GM21381 (cell line): ENCODE results near the gene MKNK2.

Experiments used
- ATAC-seq: cut with Tn5 transposase; IDR thresholded peaks from one replicate; pipeline ENCODE4 v1.9.1; 2021; ENCODE audit warnings: mild to moderate bottlenecking, moderate library complexity; ENCODE audit not compliant: unreplicated experiment

MKNK2 gene

DNA sequence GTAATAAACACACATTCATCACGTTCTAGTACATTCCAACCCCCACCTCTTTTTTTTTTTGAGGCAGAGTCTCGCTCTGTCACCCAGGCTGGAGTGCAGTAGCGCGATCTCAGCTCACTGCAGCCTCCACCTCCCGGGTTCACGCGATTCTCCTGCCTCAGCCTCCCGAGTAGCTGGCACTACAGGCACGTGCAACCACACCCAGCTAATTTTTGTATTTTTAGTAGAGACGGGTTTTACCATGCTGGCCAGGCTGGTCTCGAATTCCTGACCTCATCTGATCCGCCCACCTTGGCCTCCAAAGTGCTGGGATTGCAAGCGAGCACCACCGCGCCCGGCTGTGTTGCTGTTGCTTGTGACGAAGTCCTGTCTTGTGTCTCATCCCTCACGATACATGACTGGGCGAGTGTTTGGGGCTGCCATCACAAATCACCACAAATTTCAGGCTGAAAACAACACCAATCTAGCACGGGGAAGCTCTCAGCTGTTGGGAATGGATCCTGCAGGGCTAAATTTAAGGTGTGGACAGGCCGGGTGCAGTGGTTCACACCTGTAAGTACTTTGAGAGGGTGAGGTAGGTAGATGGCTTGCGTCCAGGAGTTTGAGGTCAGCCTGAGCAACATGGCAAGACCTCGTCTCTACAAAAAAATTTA lies 29.4 kb upstream of the MKNK2 start:
- no peak for ATAC-seq

GRCh38 chr19:2079865-2080301 lies 28.8 kb upstream of the MKNK2 start:
- ATAC-seq, result no peak

DNA sequence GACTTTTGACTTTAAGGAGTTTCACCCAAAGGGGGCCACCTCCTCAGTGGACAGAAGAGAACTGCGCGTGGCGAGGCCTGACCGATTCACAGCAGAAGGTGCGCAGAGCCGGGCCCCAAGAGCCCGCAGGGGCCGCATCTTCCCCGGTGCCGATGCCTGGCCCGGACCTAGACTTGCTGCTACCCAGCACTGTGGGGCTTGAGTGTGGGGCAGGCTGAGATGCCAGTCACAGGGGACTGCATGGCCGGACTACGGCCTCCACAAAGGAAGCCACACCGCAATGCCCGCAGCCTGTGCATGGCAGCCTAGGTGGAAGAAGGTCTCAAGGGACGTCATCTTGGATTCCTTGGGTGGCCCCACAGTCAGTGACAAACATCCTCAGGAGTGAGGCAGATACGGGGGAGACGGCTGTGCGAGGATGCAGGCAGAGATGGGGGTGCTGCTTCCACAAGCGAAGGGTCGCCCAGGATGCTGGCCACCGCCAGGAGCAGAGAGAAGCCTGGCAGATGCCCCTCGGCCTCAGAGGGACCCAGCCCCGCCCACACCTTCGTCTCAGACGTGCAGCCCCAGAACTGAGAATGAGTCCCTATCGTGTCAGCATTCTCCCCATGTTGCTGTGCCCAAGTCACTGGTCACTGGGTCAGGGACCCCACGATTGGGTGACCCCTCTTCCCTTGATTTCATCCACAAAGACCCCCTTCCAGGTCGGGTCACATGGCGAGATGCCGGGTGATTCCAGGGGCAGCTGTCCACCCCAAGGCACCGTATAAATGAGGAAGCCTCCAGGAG lies 28.2 kb upstream of the MKNK2 start:
- no peak for ATAC-seq

- no peak for ATAC-seq
Measured at GRCh38 chr19:2077833-2078619, 27.0 kb upstream of the MKNK2 start.

- ATAC-seq, result no peak
Measured at GRCh38 chr19:2077398-2077797, 26.4 kb upstream of the MKNK2 start.

GRCh38 chr19:2076526-2076944 lies 25.5 kb upstream of the MKNK2 start:
- no peak for ATAC-seq

DNA sequence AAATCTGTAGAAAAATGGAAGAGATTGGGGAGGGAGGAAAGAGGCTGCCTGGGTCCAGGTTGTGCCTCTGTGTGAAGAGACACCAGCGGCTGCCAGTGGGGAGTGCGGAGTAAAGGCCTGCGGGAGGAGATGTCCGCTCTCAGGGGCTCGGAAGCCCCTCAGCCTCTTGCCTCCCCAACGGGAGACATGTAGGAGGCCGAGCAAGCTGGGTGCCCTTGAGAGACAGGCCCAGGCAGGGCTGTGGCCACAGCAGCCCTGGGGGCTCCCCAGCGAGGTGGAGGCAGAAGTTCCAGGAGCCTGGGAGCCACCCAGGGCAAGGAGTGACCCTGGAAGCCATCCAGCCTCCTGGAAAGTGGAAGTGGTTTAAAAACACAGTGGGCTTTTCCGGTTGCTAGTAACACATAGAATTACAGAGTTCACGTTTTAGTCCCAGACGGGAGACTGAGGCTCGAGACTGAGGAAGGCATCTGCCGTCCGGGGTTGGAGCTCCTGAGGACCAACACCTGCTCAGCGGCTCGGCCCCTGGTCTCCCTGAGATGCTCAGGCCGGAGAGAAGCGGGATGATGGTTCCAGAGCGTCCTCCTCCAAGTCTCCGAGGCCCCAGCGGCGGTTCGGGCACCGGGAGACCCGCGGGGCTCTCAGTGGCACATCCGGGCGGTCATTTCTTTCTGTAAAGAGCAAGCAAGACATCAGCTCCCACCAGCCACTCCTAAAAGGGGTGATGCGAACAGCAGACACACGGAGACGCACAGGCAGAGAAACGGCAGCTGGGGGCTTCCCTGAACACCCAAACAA lies 21.9 kb upstream of the MKNK2 start:
- ATAC-seq, result no peak

GRCh38 chr19:2070986-2071673 lies 20.1 kb upstream of the MKNK2 start:
- ATAC-seq, result no peak

GRCh38 chr19:2070436-2070827 lies 19.4 kb upstream of the MKNK2 start:
- ATAC-seq, result no peak

- no peak for ATAC-seq
Measured at GRCh38 chr19:2064788-2065524, 13.9 kb upstream of the MKNK2 start.

DNA sequence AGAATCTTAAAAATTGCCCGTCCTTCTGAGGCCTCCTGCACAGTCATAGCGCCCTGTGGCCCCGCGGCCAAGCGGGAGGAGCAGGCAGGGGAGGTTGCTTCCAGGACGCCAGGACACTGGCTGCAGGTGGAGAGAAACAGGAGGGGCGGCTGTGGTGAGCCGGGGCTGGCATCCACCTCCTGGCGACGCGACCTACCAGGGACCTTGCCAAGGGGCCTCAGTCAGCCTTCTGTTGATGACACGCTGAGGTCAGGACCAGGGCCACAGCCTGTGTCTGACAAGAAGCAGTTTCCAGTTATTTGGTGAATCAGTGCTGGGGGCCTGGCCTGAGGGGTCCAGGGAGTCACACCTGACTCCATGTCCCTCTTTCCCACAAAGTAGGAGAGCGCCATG lies 13.3 kb upstream of the MKNK2 start:
- no peak for ATAC-seq

DNA sequence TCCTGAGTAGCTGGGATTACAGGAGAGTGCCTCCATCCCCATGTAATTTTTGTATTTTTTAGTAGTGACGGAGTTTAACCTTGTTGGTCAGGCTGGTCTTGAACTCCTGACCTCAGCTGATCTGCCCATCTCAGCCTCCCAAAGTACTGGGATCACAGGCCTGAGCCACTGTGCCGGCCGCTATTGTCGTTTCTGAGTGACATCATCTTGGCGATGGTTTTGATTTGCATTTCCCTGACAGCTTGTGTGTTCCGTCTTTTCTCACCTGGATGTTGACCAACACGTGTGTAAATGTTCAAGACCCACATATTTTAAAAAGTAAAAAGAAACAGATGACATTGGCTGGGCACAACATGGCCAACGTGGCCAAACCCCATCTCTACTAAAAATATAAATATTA lies 12.8 kb upstream of the MKNK2 start:
- ATAC-seq, result no peak

- no peak for ATAC-seq
Measured at GRCh38 chr19:2062770-2063169, 11.7 kb upstream of the MKNK2 start.

GRCh38 chr19:2062389-2062729 lies 11.3 kb upstream of the MKNK2 start:
- ATAC-seq, result no peak

GRCh38 chr19:2061495-2062388 lies 10.7 kb upstream of the MKNK2 start:
- peak; percentile 72 for ATAC-seq

DNA sequence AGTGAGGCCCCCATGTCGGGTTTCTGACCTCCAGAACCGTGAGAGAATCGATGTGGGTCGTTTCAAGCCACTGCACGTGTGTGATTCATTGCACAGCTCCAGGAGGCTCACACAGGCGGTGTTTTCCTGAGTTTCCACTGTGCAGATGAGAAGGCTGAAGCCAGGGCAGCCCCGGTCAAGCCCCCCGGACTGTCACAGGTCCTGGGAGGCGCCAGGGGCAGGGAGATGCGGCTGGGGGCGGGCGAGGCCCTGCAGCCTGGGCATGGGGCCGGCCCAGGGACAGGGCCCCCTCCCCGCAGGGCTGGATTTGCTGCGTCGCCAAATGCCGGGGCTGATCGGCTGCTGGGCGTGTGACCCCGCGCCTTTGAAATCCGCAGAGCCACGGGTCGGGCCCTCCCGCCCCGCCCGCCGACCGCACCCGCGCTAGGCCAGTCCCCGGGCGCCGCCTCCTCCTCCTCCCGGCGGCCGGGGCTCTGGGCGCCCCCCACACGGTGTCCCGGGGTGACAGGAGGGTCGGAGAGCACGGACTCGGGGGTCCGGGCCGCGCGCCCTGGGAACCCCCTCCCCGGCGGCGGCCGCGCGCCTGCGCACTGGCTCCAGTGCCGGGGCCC lies 9.9 kb upstream of the MKNK2 start:
- peak; percentile 21 for ATAC-seq

DNA sequence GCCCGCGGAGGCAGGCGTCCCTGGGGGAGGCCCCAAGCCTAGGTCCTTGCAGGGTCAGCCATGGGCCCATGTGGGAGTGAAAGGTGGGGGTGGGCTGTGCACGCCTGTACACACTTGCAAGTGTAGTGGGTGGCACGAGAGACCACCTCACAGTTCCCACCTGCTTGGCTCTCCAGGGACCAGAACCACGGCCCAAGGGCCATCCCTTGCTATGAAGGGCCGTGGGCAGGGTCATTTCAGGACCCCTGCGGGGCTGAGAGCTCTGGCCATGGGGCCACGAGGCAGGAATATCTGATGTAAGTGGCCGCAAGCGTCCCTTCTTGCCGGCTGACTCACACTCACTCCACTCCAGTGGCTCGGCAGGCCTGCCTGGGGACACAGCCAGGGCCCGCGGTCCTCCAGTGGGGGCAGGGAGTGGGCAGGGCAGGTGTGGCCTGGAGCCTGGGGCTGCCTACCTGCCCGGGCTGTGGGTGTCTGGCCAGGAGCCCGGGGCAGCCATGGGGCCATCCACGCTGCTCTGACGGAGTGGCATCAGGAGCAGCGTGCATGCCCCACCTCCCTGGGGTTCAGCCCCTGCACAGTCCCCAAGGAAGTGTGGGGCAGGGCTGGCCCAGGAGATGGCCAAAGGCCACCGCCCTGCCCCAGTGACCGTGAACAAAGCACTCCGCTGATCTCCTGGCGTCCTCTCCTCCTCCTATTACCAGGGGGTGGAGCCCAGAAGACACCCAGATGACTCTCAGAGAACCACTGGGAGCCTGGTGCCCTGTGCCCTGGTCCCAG lies 8.6 kb upstream of the MKNK2 start:
- ATAC-seq, result no peak
